ENCODE data around the gene PLIN5.

The PLIN5 gene

GRCh38 chr19:4505570-4506448 lies 29.2 kb downstream of the PLIN5 start:
- DNase-seq (ENCODE audit: low read depth in 2 of 2) = no peak

- no peak for DNase-seq (ENCODE audit: low read depth in 2 of 2)
Observed at GRCh38 chr19:4504891-4505569, 30.0 kb downstream of the PLIN5 start.

DNA sequence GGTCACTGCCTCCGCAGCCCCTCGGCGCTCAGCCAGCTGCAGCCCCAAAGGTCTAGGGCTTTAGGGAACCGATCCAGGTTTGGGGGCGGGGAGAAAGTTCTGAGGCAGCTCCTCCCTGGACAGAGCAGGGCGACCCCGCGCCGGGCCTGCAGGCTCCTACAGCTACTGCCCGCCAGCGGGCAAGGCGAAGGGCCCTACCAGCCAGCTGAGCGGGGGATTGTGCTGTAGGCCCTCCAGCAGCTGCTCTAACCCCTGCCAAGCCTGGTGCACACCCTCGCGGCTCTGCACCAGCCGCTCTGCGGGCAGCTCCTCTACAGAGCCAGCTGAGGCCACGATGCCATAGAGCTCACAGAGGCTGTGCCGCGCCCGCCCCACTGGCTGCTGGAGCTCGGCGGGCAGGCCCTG lies 30.7 kb downstream of the PLIN5 start:
- no peak for DNase-seq (ENCODE audit: low read depth in 2 of 2)

DNA sequence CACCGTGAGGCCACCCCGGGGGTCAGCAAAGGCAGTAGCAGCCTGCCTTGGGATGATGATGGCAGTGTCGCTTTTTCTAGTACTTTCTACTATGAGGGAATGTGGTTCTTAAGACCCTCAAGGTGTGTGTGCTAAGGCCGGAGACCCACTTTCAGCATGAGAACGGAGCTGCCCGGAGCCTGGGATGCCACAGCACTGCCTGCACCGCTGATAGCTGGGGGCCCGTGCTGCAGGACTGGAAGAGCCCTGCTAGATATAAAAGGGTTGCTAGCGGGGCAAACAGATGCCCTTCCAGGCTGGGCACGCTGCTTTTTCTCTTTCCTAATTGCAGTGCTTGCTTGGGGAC lies 31.2 kb downstream of the PLIN5 start:
- no peak for DNase-seq (ENCODE audit: low read depth in 2 of 2)

GRCh38 chr19:4503132-4503824 lies 31.7 kb downstream of the PLIN5 start:
- DNase-seq (ENCODE audit: low read depth in 2 of 2) = no peak

GRCh38 chr19:4502282-4503131 lies 32.5 kb downstream of the PLIN5 start:
- no peak for DNase-seq (ENCODE audit: low read depth in 2 of 2)

DNA sequence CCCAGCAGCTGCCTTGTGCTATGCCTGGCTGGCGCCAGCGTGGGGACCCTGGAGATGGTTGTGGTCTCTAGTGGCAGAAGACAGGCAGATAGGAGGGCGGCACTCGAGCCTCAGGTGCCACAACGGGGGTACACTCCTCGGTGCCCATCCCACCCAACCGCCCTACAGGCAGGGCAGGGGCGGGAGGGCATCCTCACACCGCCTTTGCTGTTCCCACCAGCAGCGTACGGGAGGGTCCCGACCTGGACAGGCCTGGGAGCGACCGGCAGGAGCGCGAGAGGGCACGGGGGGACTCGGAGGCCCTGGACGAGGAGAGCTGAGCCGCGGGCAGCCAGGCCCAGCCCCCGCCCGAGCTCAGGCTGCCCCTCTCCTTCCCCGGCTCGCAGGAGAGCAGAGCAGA lies 33.3 kb downstream of the PLIN5 start:
- DNase-seq (ENCODE audit: low read depth in 2 of 2) = no peak

DNA sequence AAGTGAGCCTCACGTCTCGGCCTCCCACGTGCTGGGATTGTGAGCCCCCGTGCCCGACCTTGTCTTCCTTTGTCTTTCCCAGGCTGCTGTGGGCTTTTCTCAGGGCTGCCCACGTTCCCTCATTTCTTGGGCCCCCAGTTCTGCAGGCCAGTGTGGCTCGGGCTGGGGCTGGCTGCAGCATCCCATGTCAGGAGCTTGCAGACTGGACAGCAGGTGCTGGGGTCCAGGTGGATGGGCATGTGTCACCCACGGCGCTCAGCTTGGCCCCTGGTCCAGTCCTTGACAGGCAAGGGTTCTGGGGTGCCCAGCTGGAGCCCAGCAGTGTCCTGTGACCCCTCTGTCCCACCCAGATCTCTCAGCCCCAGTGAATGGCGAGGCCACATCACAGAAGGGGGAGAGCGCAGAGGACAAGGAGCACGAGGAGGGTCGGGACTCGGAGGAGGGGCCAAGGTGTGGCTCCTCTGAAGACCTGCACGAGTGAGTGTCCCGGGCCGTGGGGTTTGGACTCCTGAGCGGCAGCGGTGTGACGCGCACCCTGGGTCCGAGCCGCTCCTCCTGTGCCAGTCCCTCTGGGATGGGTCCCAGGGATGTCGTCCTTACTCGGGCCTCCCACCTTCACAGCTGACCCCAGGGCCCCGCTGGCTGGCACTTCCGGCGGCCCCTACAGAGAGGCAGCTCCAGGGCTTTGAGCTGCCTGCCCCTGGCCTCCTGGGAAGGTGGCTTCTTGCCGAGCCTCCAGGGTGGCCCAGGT lies 34.0 kb downstream of the PLIN5 start:
- DNase-seq (ENCODE audit: low read depth in 2 of 2) = no peak

- no peak for DNase-seq (ENCODE audit: low read depth in 2 of 2)
Observed at GRCh38 chr19:4499855-4500254, 35.2 kb downstream of the PLIN5 start.

DNA sequence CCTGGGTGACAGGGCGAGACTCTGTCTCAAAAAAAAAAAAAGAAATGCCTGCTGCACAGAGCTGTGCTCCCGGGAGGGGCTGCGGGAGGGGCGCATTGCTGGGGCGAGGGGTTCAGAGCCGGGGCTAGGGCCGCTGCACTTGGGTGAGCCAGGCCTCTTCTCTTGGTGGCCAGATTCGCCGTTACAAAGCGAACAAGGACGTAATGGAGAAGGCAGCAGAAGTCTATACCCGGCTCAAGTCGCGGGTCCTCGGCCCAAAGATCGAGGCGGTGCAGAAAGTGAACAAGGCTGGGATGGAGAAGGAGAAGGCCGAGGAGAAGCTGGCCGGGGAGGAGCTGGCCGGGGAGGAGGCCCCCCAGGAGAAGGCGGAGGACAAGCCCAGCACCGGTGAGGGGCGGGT lies 35.7 kb downstream of the PLIN5 start:
- no peak for DNase-seq (ENCODE audit: low read depth in 2 of 2)

- no peak for DNase-seq (ENCODE audit: low read depth in 2 of 2)
Observed at GRCh38 chr19:4498694-4499093, 36.3 kb downstream of the PLIN5 start.

- DNase-seq (ENCODE audit: low read depth in 2 of 2) = no peak
Observed at GRCh38 chr19:4497770-4498389, 37.1 kb downstream of the PLIN5 start.

DNA sequence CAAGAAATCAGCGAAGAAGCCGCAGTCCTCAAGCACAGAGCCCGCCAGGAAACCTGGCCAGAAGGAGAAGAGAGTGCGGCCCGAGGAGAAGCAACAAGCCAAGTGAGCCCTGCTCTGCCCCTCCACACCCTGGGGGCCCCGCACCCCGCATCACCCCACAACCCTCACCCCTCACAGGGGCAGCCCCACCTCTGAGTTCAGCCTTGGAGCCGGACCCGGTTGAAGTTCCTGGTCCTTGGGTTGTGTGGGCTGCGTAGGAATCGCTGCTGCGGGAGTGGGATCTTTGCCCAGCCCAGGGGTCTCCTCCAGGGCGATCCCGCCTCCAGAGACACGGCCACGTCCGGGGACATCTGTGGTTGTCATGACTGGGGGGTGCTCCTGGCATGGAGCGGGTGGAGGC lies 38.7 kb downstream of the PLIN5 start:
- DNase-seq (ENCODE audit: low read depth in 2 of 2) = no peak

GRCh38 chr19:4495471-4495870 lies 39.6 kb downstream of the PLIN5 start:
- no peak for DNase-seq (ENCODE audit: low read depth in 2 of 2)

GRCh38 chr19:4494691-4495064 lies 40.3 kb downstream of the PLIN5 start:
- DNase-seq (ENCODE audit: low read depth in 2 of 2) = no peak

GRCh38 chr19:4493929-4494690 lies 40.9 kb downstream of the PLIN5 start:
- DNase-seq (ENCODE audit: low read depth in 2 of 2) = no peak

DNA sequence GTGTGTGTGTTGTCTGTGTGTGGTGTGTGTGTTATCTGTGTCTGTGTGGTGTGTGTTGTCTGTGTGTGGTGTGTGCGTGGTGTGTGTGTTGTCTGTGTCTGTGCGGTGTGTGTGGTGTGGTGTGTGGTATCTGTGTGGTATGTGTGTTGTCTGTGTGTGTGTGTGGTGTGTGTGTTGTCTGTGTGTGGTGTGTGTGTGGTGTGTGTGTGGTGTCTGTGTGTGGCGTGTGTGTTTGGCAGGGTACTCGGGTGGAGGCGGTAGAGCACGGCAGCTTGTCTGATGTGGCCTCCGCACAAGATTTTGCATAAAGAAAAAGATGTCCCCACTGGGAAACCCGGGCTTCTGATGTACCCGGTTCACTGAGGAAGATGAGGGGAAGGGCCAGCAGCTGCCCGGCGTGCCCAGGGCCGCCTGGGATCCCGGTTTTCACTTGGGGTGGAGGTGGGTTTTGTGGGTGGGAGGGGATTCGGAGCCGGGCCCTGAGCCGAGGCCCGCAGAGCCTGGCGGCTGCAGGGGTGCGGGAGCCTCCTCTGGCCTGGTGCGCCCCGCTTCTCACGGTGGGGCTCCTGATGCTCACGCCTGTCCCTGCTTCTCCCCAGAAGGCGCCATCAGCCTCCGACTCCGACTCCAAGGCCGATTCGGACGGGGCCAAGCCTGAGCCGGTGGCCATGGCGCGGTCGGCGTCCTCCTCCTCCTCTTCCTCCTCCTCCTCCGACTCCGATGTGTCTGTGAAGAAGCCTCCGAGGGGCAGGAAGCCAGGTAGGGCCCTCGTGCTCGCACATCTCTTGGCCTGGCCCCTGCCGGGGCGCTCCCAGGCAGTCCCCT lies 41.7 kb downstream of the PLIN5 start:
- DNase-seq (ENCODE audit: low read depth in 2 of 2) = no peak

- DNase-seq (ENCODE audit: low read depth in 2 of 2) = no peak
Observed at GRCh38 chr19:4492337-4493103, 42.5 kb downstream of the PLIN5 start.

Measured in stimulated activated CD8-positive, alpha-beta memory T cell treated with anti-CD3 and anti-CD28 coated beads, Interleukin-2, amount 100 ng/mL, for 48 hours (primary cell).